ENCODE results near the gene CDKN2AIP.

- TF ChIP-seq CTCF (conservative IDR thresholded peaks at IDR 0.05; ENCODE audit: low read depth, low read length) (peak; percentile 65), EZH2 (IDR thresholded peaks at IDR 0.05; ENCODE audit: borderline replicate concordance, low read depth, low read length, poor library complexity, severe bottlenecking) (no peak)
Observed at GRCh38 chr4:183398298-183399125, 45.9 kb upstream of the CDKN2AIP start.
